Prostate gland (tissue), 2 donors: ENCODE measurements around the gene ITSN1.

Source experiments
- CTCF ChIP-seq, 4 experiments: fragments of 200-600 bp in 2 of 4; fragments of 450-650 bp in 2 of 4; sonication (generic) in 2 of 4; IDR thresholded peaks; 1 replicate in 3 of 4; 2 replicates in 1 of 4; pipeline ENCODE4 v1.5.1; 2016 to 2019; ENCODE audit warnings: antibody characterized with exemption in 4 of 4, mild to moderate bottlenecking in 2 of 4, moderate library complexity in 2 of 4
- POLR2A ChIP-seq: fragments of 450-650 bp; IDR thresholded peaks from one replicate; pipeline ENCODE4 v1.6.1; 2016; ENCODE audit warnings: antibody characterized with exemption, mild to moderate bottlenecking

GRCh38 chr21:33774551-33774950 lies 132.2 kb downstream of the ITSN1 start:
- no peak for TF ChIP-seq POLR2A
- TF ChIP-seq CTCF (IDR thresholded peaks at IDR 0.05) = no peak
